CD8-positive, alpha-beta memory T cell (primary cell): ENCODE measurements around the gene ZER1. TPM values are rescaled to one million over a fixed set of nuclear protein-coding genes. Genes with fewer than 3 reads are reported as not detected.

Experiments
- CTCF ChIA-PET: fragments of 350-600 bp; sonication (Branson Sonifier 250); formaldehyde crosslinking; loops from one replicate; lab custom pipeline; 2021; ENCODE audit warnings: antibody characterized with exemption; lab: Charles Lee
- POLR2A ChIA-PET: fragments of 350-600 bp; sonication (Branson Sonifier 250); formaldehyde crosslinking; loops from one replicate; lab custom pipeline; 2021; ENCODE audit warnings: antibody characterized with exemption; lab: Charles Lee
- DNase-seq, 5 donors: peaks; one replicate each; pipeline versions ENCODE4 v3.0.0 to v3.0.0-alpha.2; 2020 to 2022; ENCODE audit warnings: mixed read lengths in 1 of 5
- H3K27ac ChIP-seq: one replicate; pipeline ENCODE4 v1.7.0; 2013; ENCODE audit warnings: low read depth, mild to moderate bottlenecking, low read length, moderate library complexity
- H3K27me3 ChIP-seq: 2 replicates; pipeline ENCODE4 v1.7.0; 2013; ENCODE audit warnings: low read length, mild to moderate bottlenecking; ENCODE audit not compliant: insufficient read depth, poor library complexity, severe bottlenecking
- H3K36me3 ChIP-seq: 2 replicates; pipeline ENCODE4 v1.7.0; 2013; ENCODE audit warnings: mild to moderate bottlenecking, low read length, moderate library complexity; ENCODE audit not compliant: insufficient read depth
- H3K4me1 ChIP-seq: 2 replicates; pipeline ENCODE4 v1.7.0; 2013; ENCODE audit warnings: mild to moderate bottlenecking, low read length, moderate library complexity; ENCODE audit not compliant: insufficient read depth
- H3K4me3 ChIP-seq: 2 replicates; pipeline ENCODE4 v1.7.0; 2013; ENCODE audit warnings: mild to moderate bottlenecking, low read length
- H3K9me3 ChIP-seq: 2 replicates; pipeline ENCODE4 v1.7.0; 2013; ENCODE audit warnings: mild to moderate bottlenecking, low read length
- H3K27ac Mint-ChIP-seq, 8 donors: one replicate each; pipeline ENCODE4 v1.8.0; 2020 to 2021; ENCODE audit warnings: mixed read lengths in 8 of 8, mild to moderate bottlenecking in 6 of 8, inconsistent platforms in 3 of 8, moderate library complexity in 3 of 8
- H3K27me3 Mint-ChIP-seq, 2 donors: one replicate each; pipeline ENCODE4 v1.8.0; 2020 to 2021; ENCODE audit warnings: mixed read lengths in 2 of 2, mild to moderate bottlenecking in 1 of 2, moderate library complexity in 1 of 2
- H3K36me3 Mint-ChIP-seq, 3 donors: one replicate each; pipeline ENCODE4 v1.8.0; 2020 to 2021; ENCODE audit warnings: mixed read lengths in 3 of 3, inconsistent platforms in 1 of 3, mild to moderate bottlenecking in 1 of 3
- H3K4me1 Mint-ChIP-seq, 3 donors: one replicate each; pipeline ENCODE4 v1.8.0; 2020 to 2021; ENCODE audit warnings: mixed read lengths in 3 of 3, inconsistent platforms in 1 of 3, mild to moderate bottlenecking in 1 of 3
- H3K4me3 Mint-ChIP-seq, 7 donors: one replicate each; pipeline ENCODE4 v1.8.0; 2020 to 2021; ENCODE audit warnings: mixed read lengths in 7 of 7, mild to moderate bottlenecking in 6 of 7, moderate library complexity in 4 of 7, inconsistent platforms in 2 of 7
- H3K9me3 Mint-ChIP-seq, 5 donors: one replicate each; pipeline ENCODE4 v1.8.0; 2020 to 2022; ENCODE audit warnings: mixed read lengths in 5 of 5, mild to moderate bottlenecking in 3 of 5, moderate library complexity in 2 of 5, inconsistent platforms in 1 of 5
- polyA plus RNA-seq: library from polyadenylated mRNA; unstranded; fragments of 300-500 nt; fragmentation: Illumina TruSeq; gene quantifications from one replicate; pipeline ENCODE4 v1.2.3, GENCODE V29; 2021
- total RNA-seq, 2 experiments: library from RNA; stranded (reverse); gene quantifications; one replicate each; pipeline ENCODE4 v1.2.3, GENCODE V29; 2021

Gene ZER1
- total and polyA plus RNA-seq, 3 experiments from 2014 or later: 18.3 to 46.2 (median 18.7) TPM

DNA sequence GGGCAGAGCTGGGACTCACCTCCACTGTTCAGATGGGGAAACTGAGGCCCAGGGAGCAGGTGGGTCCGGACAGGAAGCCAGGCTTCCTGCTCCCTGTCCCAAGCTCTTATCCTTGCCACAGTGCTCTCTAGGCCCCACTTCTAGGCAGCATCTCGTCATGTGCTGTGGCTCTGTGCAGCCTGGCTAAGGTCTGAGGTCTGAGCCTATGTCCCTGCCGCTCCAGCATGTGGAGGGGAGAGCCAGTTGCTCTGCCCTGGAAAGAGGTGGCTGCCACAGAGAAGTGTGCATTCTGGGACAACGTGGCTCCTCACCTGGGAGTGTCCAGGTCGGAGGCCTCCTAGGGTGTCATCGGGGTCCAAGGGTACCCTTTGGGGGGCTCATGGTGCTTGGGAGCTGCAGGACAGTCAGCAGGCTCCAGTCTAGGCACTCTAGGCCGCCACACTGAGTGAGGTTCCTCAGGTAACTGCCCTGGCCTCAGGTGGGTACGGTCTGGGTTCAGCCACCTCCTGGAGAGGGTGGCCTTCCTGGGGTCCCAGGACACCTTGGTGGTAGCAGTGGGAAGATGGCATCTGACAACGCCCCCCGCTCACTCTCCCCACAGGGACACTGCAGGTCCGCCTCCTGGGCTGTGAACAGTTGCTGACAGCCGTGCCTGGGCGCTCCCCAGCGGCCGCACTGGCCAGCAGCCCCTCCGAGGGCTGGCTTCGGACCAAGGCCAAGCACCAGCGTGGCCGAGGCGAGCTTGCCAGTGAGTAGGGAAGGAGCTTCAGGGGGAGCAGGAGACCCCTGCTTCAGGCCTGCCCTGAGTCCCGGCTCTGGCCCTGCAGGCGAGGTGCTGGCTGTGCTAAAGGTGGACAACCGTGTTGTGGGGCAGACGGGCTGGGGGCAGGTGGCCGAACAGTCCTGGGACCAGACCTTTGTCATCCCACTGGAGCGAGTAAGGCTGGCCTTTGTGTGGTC, 59.0 kb downstream of the ZER1 start:
- Histone ChIP-seq H3K27ac (no peak overlapping the region), H3K27me3 (no peaks in the 10 kb centered on the region), H3K36me3 (no peaks in the 10 kb centered on the region), H3K4me3 (no peak overlapping the region), H3K4me1 (no peaks in the 10 kb centered on the region), H3K9me3 (no peaks in the 10 kb centered on the region)
- Mint-ChIP-seq H3K4me3 (no peak overlapping the region), H3K36me3 (peaks cover 0 to 2% (median 0%) of the 10 kb centered on the region in 3 donors), H3K27ac (no peak overlapping the region), H3K9me3 (no peaks in the 10 kb centered on the region), H3K4me1 (no peaks in the 10 kb centered on the region), H3K27me3 (no peaks in the 10 kb centered on the region)
- peak in 1 of 5 donors; percentile 32 for DNase-seq
- CTCF ChIA-PET: interaction anchor here (0.5 to 2.0 kb wide), 2 partner anchors 11 to 571 kb away, joined by 3 to 7 read pairs; partner anchors contain the start of gene PKN3
- POLR2A ChIA-PET: no interaction called here

DNA sequence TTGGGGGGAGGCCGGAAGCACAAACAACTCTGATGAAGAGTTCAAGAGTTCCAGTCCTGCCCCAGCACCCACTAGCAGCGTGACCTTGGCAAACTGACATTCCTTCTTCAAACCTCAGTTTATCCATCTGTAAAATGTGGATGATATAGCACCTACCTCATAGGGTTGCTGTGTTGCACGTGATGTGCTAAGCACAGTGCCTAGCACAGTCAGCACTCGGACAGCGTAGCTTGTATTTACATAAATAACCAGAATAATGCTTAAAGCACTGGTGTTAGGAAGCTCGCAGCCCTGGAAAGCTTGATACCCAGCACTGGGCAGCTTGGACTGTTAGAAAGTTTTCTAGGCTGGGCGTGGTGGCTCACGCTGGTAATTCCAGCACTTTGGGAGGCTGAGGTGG, 64.3 kb downstream of the ZER1 start:
- Mint-ChIP-seq H3K4me3 (no peak overlapping the region), H3K27ac (no peak overlapping the region), H3K9me3 (no peaks in the 10 kb centered on the region), H3K27me3 (peaks cover 0 to 1% of the 10 kb centered on the region in 2 donors), H3K4me1 (peaks cover 0 to 6% (median 0%) of the 10 kb centered on the region in 3 donors), H3K36me3 (peaks cover 0 to 2% (median 0%) of the 10 kb centered on the region in 3 donors)
- no peaks in the 10 kb centered on the region for H3K4me1 ChIP-seq
- no peaks in the 10 kb centered on the region for H3K9me3 ChIP-seq
- H3K27me3 ChIP-seq: no peaks in the 10 kb centered on the region
- no peak overlapping the region for H3K27ac ChIP-seq
- H3K36me3 ChIP-seq: no peaks in the 10 kb centered on the region
- DNase-seq: peak in 1 of 5 donors; percentile 1
- CTCF ChIA-PET: no interaction called here
- POLR2A ChIA-PET: interaction anchor here (1.1 kb wide), 1 partner anchor 17 kb away, joined by 3 read pairs; no protein-coding TSS in a partner anchor
- no peak overlapping the region for H3K4me3 ChIP-seq

DNA sequence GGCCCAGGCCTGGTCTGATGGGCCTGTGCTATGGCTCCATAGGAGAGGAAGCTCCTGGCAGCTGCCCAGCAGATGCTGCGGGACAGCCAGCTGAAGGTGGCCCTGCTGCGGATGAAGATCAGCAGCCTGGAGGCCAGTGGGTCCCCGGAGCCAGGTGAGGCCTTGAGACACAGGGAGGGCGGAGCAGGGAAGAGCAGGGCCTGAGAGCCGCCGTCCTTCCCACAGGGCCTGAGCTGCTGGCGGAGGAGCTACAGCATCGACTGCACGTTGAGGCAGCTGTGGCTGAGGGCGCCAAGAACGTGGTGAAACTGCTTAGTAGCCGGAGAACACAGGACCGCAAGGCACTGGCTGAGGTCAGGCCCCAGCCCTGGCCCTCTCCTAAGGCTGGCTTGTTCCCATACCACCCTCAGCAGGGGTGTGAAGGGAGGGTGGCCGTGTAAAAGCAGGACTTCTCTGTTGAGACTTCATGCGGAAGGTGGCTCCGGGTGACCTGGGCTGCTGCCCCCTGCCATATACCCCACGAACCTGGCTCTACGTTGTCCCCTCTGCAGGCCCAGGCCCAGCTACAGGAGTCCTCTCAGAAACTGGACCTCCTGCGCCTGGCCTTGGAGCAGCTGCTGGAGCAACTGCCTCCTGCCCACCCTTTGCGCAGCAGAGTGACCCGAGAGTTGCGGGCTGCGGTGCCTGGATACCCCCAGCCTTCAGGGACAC, 64.9 kb downstream of the ZER1 start:
- Histone ChIP-seq H3K4me3 (no peak overlapping the region), H3K27me3 (no peaks in the 10 kb centered on the region), H3K4me1 (peaks cover 4% of the 10 kb centered on the region), H3K27ac (no peak overlapping the region), H3K36me3 (no peaks in the 10 kb centered on the region), H3K9me3 (no peaks in the 10 kb centered on the region)
- Mint-ChIP-seq H3K27me3 (peaks cover 0 to 1% of the 10 kb centered on the region in 2 donors), H3K36me3 (peaks cover 0 to 1% (median 0%) of the 10 kb centered on the region in 3 donors), H3K4me1 (peaks cover 4 to 10% (median 5%) of the 10 kb centered on the region in 3 donors), H3K27ac (peak overlapping the region in 1 of 8 donors; percentile 47), H3K9me3 (no peaks in the 10 kb centered on the region), H3K4me3 (no peak overlapping the region)
- DNase-seq: peak in 1 of 5 donors; percentile 41
- CTCF ChIA-PET: no interaction called here
- POLR2A ChIA-PET: no interaction called here

DNA sequence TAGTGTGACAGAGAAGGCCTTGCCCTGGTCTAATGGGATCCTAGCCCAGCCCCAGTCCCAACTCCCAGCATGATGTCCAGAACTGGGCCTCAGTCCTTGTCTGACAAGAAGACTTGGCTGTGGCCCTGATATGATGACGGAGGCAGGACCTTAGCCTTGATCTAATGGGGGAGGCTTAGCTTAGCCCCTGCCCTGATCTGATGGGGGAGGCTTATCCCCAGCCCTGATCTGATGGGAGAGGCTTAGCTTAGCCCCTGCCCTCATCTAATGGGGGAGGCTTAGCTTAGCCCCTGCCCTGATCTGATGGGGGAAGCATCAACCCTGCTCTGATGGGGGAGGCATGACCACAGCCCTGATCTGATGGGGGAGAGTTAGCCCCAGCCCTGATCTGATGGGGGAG, 65.7 kb downstream of the ZER1 start:
- H3K27me3 ChIP-seq: no peaks in the 10 kb centered on the region
- Mint-ChIP-seq H3K4me1 (peaks cover 7 to 17% (median 9%) of the 10 kb centered on the region in 3 donors), H3K9me3 (no peaks in the 10 kb centered on the region), H3K27ac (peak overlapping the region in 3 of 8 donors; percentile 0 to 39 (median 3)), H3K36me3 (peaks cover 0 to 1% (median 0%) of the 10 kb centered on the region in 3 donors), H3K4me3 (peak overlapping the region in 1 of 7 donors; percentile 15), H3K27me3 (peaks cover 0 to 1% of the 10 kb centered on the region in 2 donors)
- H3K36me3 ChIP-seq: no peaks in the 10 kb centered on the region
- DNase-seq: peak in 1 of 5 donors; percentile 44
- H3K27ac ChIP-seq: no peak overlapping the region
- CTCF ChIA-PET: no interaction called here
- no peak overlapping the region for H3K4me3 ChIP-seq
- POLR2A ChIA-PET: no interaction called here
- H3K4me1 ChIP-seq: peaks cover 7% of the 10 kb centered on the region
- no peaks in the 10 kb centered on the region for H3K9me3 ChIP-seq

DNA sequence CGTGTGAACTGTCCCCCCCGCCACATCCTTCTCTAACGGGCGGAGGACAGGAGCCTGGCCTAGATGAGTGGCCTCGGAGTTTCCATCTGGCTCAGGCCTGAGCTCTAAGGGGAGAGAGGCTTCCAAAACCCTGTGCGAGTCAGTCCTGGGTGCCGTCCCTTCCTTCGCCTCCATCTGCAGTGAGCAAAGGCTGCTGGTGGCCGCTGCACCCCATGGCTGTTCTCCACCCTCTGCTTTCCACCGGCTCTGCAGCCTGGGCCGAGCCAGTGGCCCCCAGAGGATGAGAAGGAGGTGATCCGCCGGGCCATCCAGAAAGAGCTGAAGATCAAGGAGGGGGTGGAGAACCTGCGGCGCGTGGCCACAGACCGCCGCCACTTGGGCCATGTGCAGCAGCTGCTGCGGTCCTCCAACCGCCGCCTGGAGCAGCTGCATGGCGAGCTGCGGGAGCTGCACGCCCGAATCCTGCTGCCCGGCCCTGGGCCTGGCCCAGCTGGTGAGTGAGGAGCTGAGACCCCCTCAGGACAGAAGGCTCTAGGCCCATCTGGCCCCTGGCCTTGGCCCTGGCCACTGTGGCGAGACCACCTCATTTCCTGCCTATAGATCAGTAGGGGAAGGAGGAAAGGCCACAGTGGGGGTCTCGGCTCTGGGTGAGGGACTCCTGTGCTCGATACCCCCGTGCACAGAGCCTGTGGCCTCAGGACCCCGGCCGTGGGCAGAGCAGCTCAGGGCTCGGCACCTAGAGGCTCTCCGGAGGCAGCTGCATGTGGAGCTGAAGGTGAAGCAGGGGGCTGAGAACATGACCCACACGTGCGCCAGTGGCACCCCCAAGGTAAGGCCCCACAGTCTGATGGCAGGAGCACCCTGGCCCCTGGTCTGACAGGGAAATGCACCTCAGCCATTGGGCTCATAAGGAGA, 66.4 kb downstream of the ZER1 start:
- Mint-ChIP-seq H3K4me1 (peaks cover 7 to 17% (median 9%) of the 10 kb centered on the region in 3 donors), H3K36me3 (peaks cover 0 to 1% (median 0%) of the 10 kb centered on the region in 3 donors), H3K4me3 (peak overlapping the region in 1 of 7 donors; percentile 10), H3K27me3 (peaks cover 0 to 1% of the 10 kb centered on the region in 2 donors), H3K27ac (peak overlapping the region in 1 of 8 donors; percentile 39), H3K9me3 (no peaks in the 10 kb centered on the region)
- H3K27me3 ChIP-seq: no peaks in the 10 kb centered on the region
- H3K4me1 ChIP-seq: peaks cover 7% of the 10 kb centered on the region
- H3K36me3 ChIP-seq: no peaks in the 10 kb centered on the region
- no peak overlapping the region for H3K4me3 ChIP-seq
- DNase-seq: peak in 1 of 5 donors; percentile 43
- ChIA-PET POLR2A (no interaction called here), CTCF (interaction anchor here (0.8 kb wide), 1 partner anchor 88 kb away, joined by 3 read pairs; no protein-coding TSS in a partner anchor)
- H3K9me3 ChIP-seq: no peaks in the 10 kb centered on the region
- H3K27ac ChIP-seq: no peak overlapping the region

DNA sequence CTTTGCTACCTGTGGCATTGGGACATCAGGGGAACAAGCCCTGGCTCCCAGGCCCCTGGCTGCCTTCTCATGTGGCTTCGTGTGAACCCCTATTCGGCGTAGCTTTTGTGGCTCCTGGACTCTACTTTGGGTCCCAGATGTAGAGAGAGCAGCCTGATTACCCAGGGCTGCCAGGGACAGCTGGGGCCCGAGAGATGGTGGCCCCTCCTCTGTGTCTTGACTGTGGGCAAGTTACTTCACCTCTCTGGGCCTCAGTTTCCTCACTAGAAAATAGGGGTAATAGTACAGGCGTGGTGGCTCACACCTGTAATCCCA, 67.4 kb downstream of the ZER1 start:
- H3K9me3 Mint-ChIP-seq: no peaks in the 10 kb centered on the region
- peak in 1 of 5 donors; percentile 42 for DNase-seq
- peaks cover 0 to 1% of the 10 kb centered on the region in 2 donors for H3K27me3 Mint-ChIP-seq
- peaks cover 7 to 17% (median 9%) of the 10 kb centered on the region in 3 donors for H3K4me1 Mint-ChIP-seq
- ChIA-PET POLR2A (no interaction called here), CTCF (interaction anchor here (0.6 to 1.1 kb wide), 2 partner anchors 30 to 107 kb away, joined by 3 read pairs; no protein-coding TSS in a partner anchor)
- Histone ChIP-seq H3K4me1 (peaks cover 7% of the 10 kb centered on the region), H3K27me3 (no peaks in the 10 kb centered on the region), H3K36me3 (no peaks in the 10 kb centered on the region), H3K9me3 (no peaks in the 10 kb centered on the region), H3K4me3 (no peak overlapping the region), H3K27ac (no peak overlapping the region)
- H3K36me3 Mint-ChIP-seq: peaks cover 0 to 1% (median 0%) of the 10 kb centered on the region in 3 donors
- H3K27ac Mint-ChIP-seq: peak overlapping the region in 4 of 8 donors; percentile 10 to 83 (median 31)
- H3K4me3 Mint-ChIP-seq: peak overlapping the region in 5 of 7 donors; percentile 53 to 87 (median 69)
